ENCODE data around the gene AGO3. TPM values are rescaled to one million over a fixed set of nuclear protein-coding genes. Genes with fewer than 3 reads are reported as not detected.

Gene AGO3
- total RNA-seq, 1 donor from 2014 or later, result 17.5 TPM

GRCh38 chr1:36067871-36068270 lies 137.0 kb downstream of the AGO3 start:
- DNase-seq (ENCODE audit: low spot score), result no peak
- intact Hi-C loops (cut with DNase I), result no loop called here

GRCh38 chr1:36068866-36069265 lies 138.0 kb downstream of the AGO3 start:
- no peak for DNase-seq (ENCODE audit: low spot score)
- intact Hi-C loops (cut with DNase I), result no loop called here

GRCh38 chr1:36070349-36070748 lies 139.4 kb downstream of the AGO3 start:
- intact Hi-C loops (cut with DNase I), result no loop called here

GRCh38 chr1:36076979-36077573 lies 146.2 kb downstream of the AGO3 start:
- intact Hi-C loops (cut with DNase I), result no loop called here
- DNase-seq (ENCODE audit: low spot score), result no peak

More at GRCh38 chr1:36070349-36070748, 139.4 kb downstream of the AGO3 start:
- DNase-seq (ENCODE audit: low spot score), result no peak

- intact Hi-C loops (cut with DNase I), result no loop called here
- no peak for DNase-seq (ENCODE audit: low spot score)
Measured at GRCh38 chr1:36080236-36080635, 149.3 kb downstream of the AGO3 start.

GRCh38 chr1:36080801-36081200 lies 149.9 kb downstream of the AGO3 start:
- no peak for DNase-seq (ENCODE audit: low spot score)
- intact Hi-C loops (cut with DNase I), result no loop called here

GRCh38 chr1:36081926-36082485 lies 151.1 kb downstream of the AGO3 start:
- intact Hi-C loops (cut with DNase I), result no loop called here

GRCh38 chr1:36083219-36083618 lies 152.3 kb downstream of the AGO3 start:
- intact Hi-C loops (cut with DNase I), result no loop called here
- no peak for DNase-seq (ENCODE audit: low spot score)

More at GRCh38 chr1:36081926-36082485, 151.1 kb downstream of the AGO3 start:
- no peak for DNase-seq (ENCODE audit: low spot score)

GRCh38 chr1:36083635-36084496 lies 153.0 kb downstream of the AGO3 start, which contains the start of gene TEKT2:
TEKT2 (plus strand) TSS chr1:36084094; CDS start chr1:36084922, 828 bp downstream.
- intact Hi-C loops (cut with DNase I), result no loop called here
- no peak for DNase-seq (ENCODE audit: low spot score)

GRCh38 chr1:36084497-36085115 lies 153.7 kb downstream of the AGO3 start:
- intact Hi-C loops (cut with DNase I), result no loop called here
- DNase-seq (ENCODE audit: low spot score), result no peak

GRCh38 chr1:36085126-36085525 lies 154.2 kb downstream of the AGO3 start:
- no peak for DNase-seq (ENCODE audit: low spot score)
- intact Hi-C loops (cut with DNase I), result no loop called here

GRCh38 chr1:36085686-36086526 lies 155.0 kb downstream of the AGO3 start:
- DNase-seq (ENCODE audit: low spot score), result no peak
- intact Hi-C loops (cut with DNase I), result no loop called here

- intact Hi-C loops (cut with DNase I), result no loop called here
- DNase-seq (ENCODE audit: low spot score), result no peak
Measured at GRCh38 chr1:36086529-36087232, 155.8 kb downstream of the AGO3 start.

GRCh38 chr1:36087233-36088123 lies 156.6 kb downstream of the AGO3 start:
- intact Hi-C loops (cut with DNase I), result loop anchor here (2.0 kb wide), 1 partner anchor 203 kb away; no protein-coding TSS in a partner anchor
- DNase-seq (ENCODE audit: low spot score), result no peak

GRCh38 chr1:36088265-36088576 lies 157.3 kb downstream of the AGO3 start:
- DNase-seq (ENCODE audit: low spot score), result no peak
- intact Hi-C loops (cut with DNase I), result loop anchor here (2.0 kb wide), 1 partner anchor 203 kb away; no protein-coding TSS in a partner anchor

GRCh38 chr1:36088577-36089392 lies 157.9 kb downstream of the AGO3 start, which contains the start of gene ADPRS:
ADPRS (plus strand) TSS chr1:36088892; CDS start chr1:36088905, 13 bp downstream.
- DNase-seq (ENCODE audit: low spot score), result peak; percentile 96
- intact Hi-C loops (cut with DNase I), result loop anchor here (2.0 kb wide), 1 partner anchor 204 kb away; no protein-coding TSS in a partner anchor

All from cardiac septum (tissue), 1 donor.